IPS DF 6.9 (cell line): Measurements from ENCODE around the gene FOS.
"Not testable (repeated sequence)": the region's sequence is repeated elsewhere in the genome, so short reads cannot be mapped to it uniquely, and the experiment has no call there.

Experiments used
- DNase-seq: peaks from one replicate; pipeline ENCODE4 v3.0.0-alpha.2; 2013; ENCODE audit warnings: low read depth, low spot score
- H3K27ac ChIP-seq: one replicate; pipeline ENCODE4 v1.5.1; 2013; ENCODE audit warnings: low read length, control low read depth
- H3K27me3 ChIP-seq: 2 replicates; pipeline ENCODE4 v1.6.1; 2013; ENCODE audit warnings: mild to moderate bottlenecking, low read length; ENCODE audit not compliant: control insufficient read depth, insufficient read depth
- H3K36me3 ChIP-seq: 2 replicates; pipeline ENCODE4 v1.6.1; 2013; ENCODE audit warnings: low read length; ENCODE audit not compliant: control insufficient read depth, insufficient read depth
- H3K4me1 ChIP-seq: 2 replicates; pipeline ENCODE4 v1.6.1; 2013; ENCODE audit warnings: low read length; ENCODE audit not compliant: control insufficient read depth, insufficient read depth
- H3K4me3 ChIP-seq: 2 replicates; pipeline ENCODE4 v1.5.1; 2013; ENCODE audit warnings: mild to moderate bottlenecking, low read length
- H3K9me3 ChIP-seq: 2 replicates; pipeline ENCODE4 v1.6.1; 2013; ENCODE audit warnings: low read length, inconsistent platforms; ENCODE audit not compliant: control insufficient read depth, insufficient read depth
- WGBS: extraction: QIAGEN DNeasy Blood & Tissue Kit; methylation state at CpG from one replicate; pipeline ENCODE4 v1.1.7; 2013; ENCODE audit warnings: mixed read lengths, missing lambda C conversion rate; ENCODE audit not compliant: insufficient read length, insufficient coverage; 5-methylcytosine and 5-hydroxymethylcytosine counted together

FOS gene

GRCh38 chr14:75278422-75279152 is at the start of gene FOS:
TSS of gene FOS (plus strand) at chr14:75278828. CDS start at chr14:75278983, 155 bp downstream.
- peaks cover 6% of the 10 kb centered on the region; the same call in 1 of the 2 replicates for H3K36me3 ChIP-seq
- no peak within 1 kb of the TSS for H3K27ac ChIP-seq
- H3K9me3 ChIP-seq: no peaks in the 10 kb centered on the region
- peaks cover 2% of the 10 kb centered on the region; the same call in 1 of the 2 replicates for H3K4me1 ChIP-seq
- no peak for DNase-seq
- H3K4me3 ChIP-seq: peak within 1 kb of the TSS; percentile 81
- no CpG with 5 or more reads among the region's 69 CpGs for WGBS
- no peaks in the 10 kb centered on the region; the same call in 1 of the 2 replicates for H3K27me3 ChIP-seq

GRCh38 chr14:75229661-75230139 is 48.9 kb upstream of the FOS start:
- DNase-seq: no peak
- Histone ChIP-seq H3K4me3 (no peak overlapping the region), H3K4me1 (peaks cover 2% of the 10 kb centered on the region), H3K27ac (no peak overlapping the region), H3K9me3 (no peaks in the 10 kb centered on the region), H3K36me3 (no peaks in the 10 kb centered on the region), H3K27me3 (no peaks in the 10 kb centered on the region)
- WGBS: no CpG with 5 or more reads among the region's 4 CpGs

- Histone ChIP-seq H3K36me3 (no peaks in the 10 kb centered on the region), H3K4me1 (peaks cover 2% of the 10 kb centered on the region), H3K27ac (no peak overlapping the region), H3K4me3 (no peak overlapping the region), H3K27me3 (no peaks in the 10 kb centered on the region), H3K9me3 (no peaks in the 10 kb centered on the region)
- DNase-seq: no peak
- WGBS: no CpG with 5 or more reads among the region's 6 CpGs
Measured at GRCh38 chr14:75230140-75230792, 48.4 kb upstream of the FOS start.

- peaks cover 2% of the 10 kb centered on the region for H3K4me1 ChIP-seq
- H3K9me3 ChIP-seq: no peaks in the 10 kb centered on the region
- no peak overlapping the region for H3K4me3 ChIP-seq
- no peak for DNase-seq
- no peak overlapping the region for H3K27ac ChIP-seq
- no peaks in the 10 kb centered on the region for H3K27me3 ChIP-seq
- WGBS: no CpG with 5 or more reads among the region's 2 CpGs
- H3K36me3 ChIP-seq: no peaks in the 10 kb centered on the region
Measured at GRCh38 chr14:75231320-75231719, 47.3 kb upstream of the FOS start.

GRCh38 chr14:75232191-75232590 is 46.4 kb upstream of the FOS start:
- Histone ChIP-seq H3K27ac (no peak overlapping the region), H3K4me3 (no peak overlapping the region), H3K4me1 (peaks cover 2% of the 10 kb centered on the region), H3K36me3 (no peaks in the 10 kb centered on the region), H3K9me3 (no peaks in the 10 kb centered on the region), H3K27me3 (no peaks in the 10 kb centered on the region)
- WGBS: no CpG with 5 or more reads among the region's 1 CpG
- DNase-seq: no peak

GRCh38 chr14:75232597-75232996 is 46.0 kb upstream of the FOS start:
- Histone ChIP-seq H3K4me1 (peaks cover 2% of the 10 kb centered on the region), H3K4me3 (no peak overlapping the region), H3K27ac (no peak overlapping the region), H3K27me3 (no peaks in the 10 kb centered on the region), H3K36me3 (no peaks in the 10 kb centered on the region), H3K9me3 (no peaks in the 10 kb centered on the region)
- WGBS: no CpG with 5 or more reads among the region's 2 CpGs
- no peak for DNase-seq

GRCh38 chr14:75234173-75235115 is 44.2 kb upstream of the FOS start:
- H3K27ac ChIP-seq: no peak overlapping the region
- no peak for DNase-seq
- no peaks in the 10 kb centered on the region for H3K4me1 ChIP-seq
- no CpG with 5 or more reads among the region's 19 CpGs for WGBS
- H3K9me3 ChIP-seq: no peaks in the 10 kb centered on the region
- H3K4me3 ChIP-seq: no peak overlapping the region
- H3K36me3 ChIP-seq: no peaks in the 10 kb centered on the region
- no peaks in the 10 kb centered on the region for H3K27me3 ChIP-seq

GRCh38 chr14:75235198-75235597 is 43.4 kb upstream of the FOS start:
- H3K36me3 ChIP-seq, H3K27me3 ChIP-seq, H3K4me3 ChIP-seq, H3K27ac ChIP-seq, H3K9me3 ChIP-seq, H3K4me1 ChIP-seq, DNase-seq: not testable (repeated sequence)
- WGBS: no CpG with 5 or more reads among the region's 7 CpGs

GRCh38 chr14:75236467-75236866 is 42.2 kb upstream of the FOS start:
- no CpG with 5 or more reads among the region's 6 CpGs for WGBS
- H3K27ac ChIP-seq: no peak overlapping the region
- H3K4me1 ChIP-seq: no peaks in the 10 kb centered on the region
- H3K9me3 ChIP-seq: no peaks in the 10 kb centered on the region
- no peaks in the 10 kb centered on the region for H3K27me3 ChIP-seq
- no peak for DNase-seq
- H3K4me3 ChIP-seq: no peak overlapping the region
- no peaks in the 10 kb centered on the region for H3K36me3 ChIP-seq

- Histone ChIP-seq H3K36me3 (no peaks in the 10 kb centered on the region), H3K4me1 (no peaks in the 10 kb centered on the region), H3K27me3 (no peaks in the 10 kb centered on the region), H3K9me3 (no peaks in the 10 kb centered on the region), H3K27ac (no peak overlapping the region), H3K4me3 (no peak overlapping the region)
- WGBS: no CpG with 5 or more reads among the region's 9 CpGs
- DNase-seq: no peak
Measured at GRCh38 chr14:75236901-75237419, 41.7 kb upstream of the FOS start.
